MG63 (cell line): Measurements from ENCODE around the gene SCN9A. TPM values are rescaled to one million over a fixed set of nuclear protein-coding genes. Genes with fewer than 3 reads are reported as not detected.

Experiments used
- DNase-seq: peaks from one replicate; pipeline ENCODE4 v3.0.0-alpha.2; 2020
- H3K27me3 ChIP-seq: fragments of 250-450 bp; sonication (Bioruptor Pico); 2 replicates; pipeline ENCODE4 v1.5.1; 2020; ENCODE audit warnings: mild to moderate bottlenecking, moderate library complexity
- H3K36me3 ChIP-seq: fragments of 250-450 bp; sonication (Bioruptor Pico); 2 replicates; pipeline ENCODE4 v1.5.1; 2020; ENCODE audit warnings: mild to moderate bottlenecking, moderate library complexity
- H3K4me3 ChIP-seq: fragments of 250-450 bp; sonication (Bioruptor Pico); 2 replicates; pipeline ENCODE4 v1.5.1; 2020; ENCODE audit warnings: mild to moderate bottlenecking, moderate library complexity
- H3K9me3 ChIP-seq: fragments of 250-450 bp; sonication (Bioruptor Pico); 2 replicates; pipeline ENCODE4 v1.5.1; 2020; ENCODE audit warnings: mild to moderate bottlenecking, moderate library complexity
- total RNA-seq: library from RNA; depleted of rRNA; stranded (reverse); fragments of >200 nt; shearing (Covaris generic); gene quantifications from 2 replicates; pipeline ENCODE4 v1.2.3, GENCODE V29; 2014; ENCODE audit warnings: low replicate concordance

Gene SCN9A
- total RNA-seq, 1 experiment from 2014 or later: 2.2 TPM

DNA sequence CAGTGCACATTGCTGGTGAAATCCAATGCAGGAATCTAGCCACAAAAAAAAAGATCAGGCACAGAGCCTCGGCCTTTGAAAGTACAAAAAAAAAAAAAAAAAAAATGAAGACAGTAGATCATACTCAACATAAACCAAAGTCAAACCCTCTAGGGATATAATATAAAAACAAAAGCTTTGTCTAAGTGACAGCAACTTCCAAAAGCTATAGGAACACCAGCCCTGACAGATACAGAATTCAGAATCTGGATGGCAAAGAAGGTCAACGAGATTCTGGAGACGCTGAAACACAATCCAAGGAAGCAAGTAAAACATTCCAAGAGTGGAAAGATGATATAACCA lies 194.0 kb downstream of the SCN9A start:
- no peaks in the 10 kb centered on the region for H3K36me3 ChIP-seq
- no peaks in the 10 kb centered on the region for H3K27me3 ChIP-seq
- DNase-seq: no peak
- H3K9me3 ChIP-seq: no peaks in the 10 kb centered on the region
- H3K4me3 ChIP-seq: no peak overlapping the region

DNA sequence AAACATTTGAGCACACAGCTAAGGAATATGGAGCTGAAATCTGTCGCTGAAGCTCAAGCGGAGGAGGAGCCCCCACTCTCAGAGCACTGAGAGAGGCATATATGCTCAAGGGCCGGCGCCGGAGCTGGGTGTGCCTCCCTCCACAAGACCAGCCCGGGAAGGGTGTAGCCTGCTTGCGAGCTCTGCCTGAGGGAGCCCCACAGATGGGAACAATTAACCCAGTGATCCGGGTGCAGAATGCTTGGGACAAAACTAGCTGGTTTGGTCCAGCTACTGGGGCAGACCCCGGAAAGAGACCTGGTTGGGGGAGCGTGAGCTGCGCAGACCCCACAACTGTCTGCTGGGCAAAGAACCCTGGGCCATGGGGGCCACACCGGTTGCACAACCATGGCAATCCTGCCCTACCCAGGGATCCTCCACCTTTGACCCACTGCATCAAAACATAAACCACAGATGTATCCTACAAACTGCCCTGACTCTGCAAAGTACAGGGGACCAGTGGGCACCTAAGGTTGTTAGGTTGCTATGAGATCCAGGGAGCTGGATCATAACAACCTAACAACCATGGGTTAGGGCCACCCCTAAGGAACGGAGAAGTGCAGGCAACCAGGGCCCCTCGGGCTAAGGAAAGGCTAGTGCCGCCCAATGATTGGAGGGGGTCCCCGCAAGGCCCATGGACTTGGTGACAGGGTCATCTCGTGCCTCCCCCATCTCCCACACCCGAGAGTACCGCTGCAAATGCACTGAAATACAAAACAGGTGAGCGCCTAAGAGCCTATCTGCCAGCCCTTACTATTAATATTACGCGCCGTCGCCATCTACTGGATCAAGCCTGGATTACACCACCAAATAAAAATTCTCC lies 194.6 kb downstream of the SCN9A start:
- Histone ChIP-seq H3K4me3 (no peak overlapping the region), H3K36me3 (no peaks in the 10 kb centered on the region), H3K9me3 (no peaks in the 10 kb centered on the region), H3K27me3 (no peaks in the 10 kb centered on the region)
- no peak for DNase-seq

DNA sequence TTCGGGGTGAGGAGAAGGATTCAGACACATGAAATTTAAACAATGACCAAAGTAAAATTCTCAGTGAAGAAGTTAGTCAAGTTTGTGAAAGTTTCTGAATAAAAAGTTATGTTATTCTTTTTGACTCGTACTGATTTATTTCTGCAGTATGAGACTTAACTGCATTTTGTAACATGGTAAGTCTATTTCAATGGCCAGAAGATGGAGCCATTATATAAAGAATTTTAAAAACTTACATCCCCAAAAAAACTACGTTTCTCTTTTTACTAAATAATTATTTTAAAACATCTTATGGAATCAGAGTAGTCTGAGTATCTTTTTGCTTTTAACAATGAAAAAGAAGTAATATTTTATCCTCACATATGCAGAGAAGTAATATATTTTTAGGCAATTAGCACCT lies 196.5 kb downstream of the SCN9A start:
- Histone ChIP-seq H3K4me3 (no peak overlapping the region), H3K9me3 (no peaks in the 10 kb centered on the region), H3K36me3 (no peaks in the 10 kb centered on the region), H3K27me3 (no peaks in the 10 kb centered on the region)
- DNase-seq: no peak

DNA sequence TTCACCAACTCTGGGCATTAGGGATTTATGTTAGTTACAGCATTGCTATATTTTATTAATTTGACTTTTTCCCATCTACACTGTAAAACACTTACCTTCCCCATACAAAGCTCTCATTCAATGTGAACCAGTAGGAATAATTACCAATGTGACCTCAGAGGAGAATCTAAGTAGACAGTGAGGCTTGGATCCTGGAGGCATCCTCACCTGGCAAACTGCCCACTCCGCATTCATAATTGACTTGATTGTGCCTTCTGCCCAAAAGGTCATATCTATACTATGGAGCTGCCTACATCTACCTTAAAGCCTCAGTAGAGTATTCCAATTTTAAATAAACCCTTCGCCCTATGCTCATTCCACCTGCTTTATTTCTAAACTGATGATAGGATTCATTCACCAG lies 202.5 kb downstream of the SCN9A start:
- DNase-seq: no peak
- H3K4me3 ChIP-seq: no peak overlapping the region
- no peaks in the 10 kb centered on the region for H3K27me3 ChIP-seq
- no peaks in the 10 kb centered on the region for H3K36me3 ChIP-seq
- H3K9me3 ChIP-seq: no peaks in the 10 kb centered on the region

DNA sequence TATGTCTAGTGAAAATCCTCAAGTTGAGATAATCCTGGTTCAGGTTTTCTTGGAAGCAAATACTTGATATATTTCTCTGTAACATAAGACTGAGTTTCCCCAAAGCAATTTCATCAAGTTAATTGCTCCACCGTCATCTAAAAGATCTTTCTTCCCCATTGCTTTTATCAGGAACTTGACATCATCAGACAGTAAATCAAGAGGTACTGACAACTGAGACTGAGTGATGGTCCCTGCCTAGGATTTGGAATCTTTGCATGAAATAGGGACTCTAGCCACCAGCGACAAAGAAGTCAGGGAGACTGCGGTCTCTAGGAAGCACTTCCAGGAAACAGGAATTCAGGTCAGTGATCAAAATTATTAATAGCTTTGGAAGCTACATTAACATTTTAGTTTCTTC lies 204.5 kb downstream of the SCN9A start:
- Histone ChIP-seq H3K27me3 (no peaks in the 10 kb centered on the region), H3K4me3 (no peak overlapping the region), H3K36me3 (no peaks in the 10 kb centered on the region), H3K9me3 (no peaks in the 10 kb centered on the region)
- DNase-seq: no peak

DNA sequence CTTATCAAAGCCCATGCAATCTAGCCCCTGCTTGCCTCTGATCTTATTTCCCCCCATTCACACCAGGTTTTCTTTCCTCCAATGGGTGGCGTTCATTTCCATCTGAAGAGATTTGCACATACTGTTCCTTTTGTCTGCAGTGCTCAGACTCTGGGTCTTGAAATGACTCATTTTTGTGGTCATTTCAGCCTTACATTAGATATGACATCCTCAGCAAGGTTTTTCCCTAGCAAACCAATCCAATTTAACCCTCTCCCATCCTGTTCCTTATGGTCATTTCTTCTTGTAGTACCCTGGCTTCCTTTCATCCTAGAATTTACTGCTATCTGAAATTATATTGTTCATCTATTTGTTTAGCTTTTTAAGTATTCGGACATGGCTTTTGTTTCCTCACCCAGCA lies 205.4 kb downstream of the SCN9A start:
- Histone ChIP-seq H3K27me3 (no peaks in the 10 kb centered on the region), H3K4me3 (no peak overlapping the region), H3K9me3 (no peaks in the 10 kb centered on the region), H3K36me3 (no peaks in the 10 kb centered on the region)
- no peak for DNase-seq

DNA sequence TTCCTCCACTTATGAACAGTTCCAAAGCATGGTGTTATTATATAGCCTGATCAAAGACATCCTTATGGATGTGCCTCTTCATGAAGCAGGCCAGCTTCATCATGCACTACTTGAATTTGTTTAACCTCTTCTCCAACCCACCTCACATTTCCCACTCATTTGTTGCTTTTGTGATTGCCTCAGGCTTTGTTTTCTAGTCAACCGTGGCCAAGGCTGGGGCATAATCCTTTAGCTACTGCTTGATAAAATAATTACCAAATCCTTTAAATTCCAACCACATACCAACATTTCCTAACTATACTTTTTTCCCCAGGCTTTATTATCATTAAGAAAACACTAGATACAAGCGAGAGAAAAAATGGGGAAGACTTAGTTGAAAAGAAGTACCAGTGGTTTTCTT lies 208.3 kb downstream of the SCN9A start:
- Histone ChIP-seq H3K9me3 (no peaks in the 10 kb centered on the region), H3K27me3 (no peaks in the 10 kb centered on the region), H3K4me3 (no peak overlapping the region), H3K36me3 (no peaks in the 10 kb centered on the region)
- DNase-seq: no peak

DNA sequence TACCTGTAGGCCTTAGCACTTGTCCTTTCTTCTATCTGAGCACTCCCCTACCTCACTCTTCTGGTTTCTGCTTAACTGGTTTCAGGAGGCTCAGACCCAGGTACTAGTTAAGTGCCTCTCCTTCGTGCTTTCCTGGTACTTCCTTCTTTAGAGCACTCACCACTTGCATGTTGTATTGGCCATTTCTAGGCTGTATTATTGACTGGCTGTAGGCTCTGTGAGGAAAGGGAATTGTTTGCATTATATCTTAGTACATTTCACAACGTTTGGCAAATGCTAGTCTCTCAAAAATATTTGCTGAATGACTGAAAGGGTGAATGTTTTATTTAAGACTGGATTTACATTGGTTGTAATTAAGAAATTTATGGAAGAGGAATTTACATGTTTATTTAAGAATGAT lies 212.0 kb downstream of the SCN9A start:
- no peaks in the 10 kb centered on the region for H3K27me3 ChIP-seq
- no peak for DNase-seq

DNA sequence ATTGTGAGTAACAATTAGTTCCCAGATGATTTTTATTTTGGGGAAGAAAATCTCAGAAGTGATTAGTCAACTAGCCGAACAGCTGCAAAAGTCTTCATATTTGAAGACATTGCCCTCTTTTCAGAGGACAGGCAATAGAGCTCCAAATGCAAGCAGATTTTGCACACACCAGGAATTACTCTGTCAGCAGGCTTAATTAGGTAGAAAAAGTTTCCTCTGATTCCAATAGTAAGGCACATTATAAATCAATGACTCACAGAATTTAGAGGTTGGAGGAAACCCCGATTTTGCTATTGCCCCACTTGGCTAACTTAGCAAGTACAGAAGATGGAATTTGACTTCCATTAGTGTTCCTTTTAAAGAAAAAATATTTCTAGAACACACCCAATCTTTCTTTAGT lies 217.2 kb downstream of the SCN9A start:
- no peak overlapping the region for H3K4me3 ChIP-seq
- no peaks in the 10 kb centered on the region for H3K9me3 ChIP-seq
- no peaks in the 10 kb centered on the region for H3K27me3 ChIP-seq
- H3K36me3 ChIP-seq: no peaks in the 10 kb centered on the region
- no peak for DNase-seq

More for the DNA sequence above, 212.0 kb downstream of the SCN9A start:
- no peaks in the 10 kb centered on the region for H3K9me3 ChIP-seq
- no peak overlapping the region for H3K4me3 ChIP-seq
- no peaks in the 10 kb centered on the region for H3K36me3 ChIP-seq

DNA sequence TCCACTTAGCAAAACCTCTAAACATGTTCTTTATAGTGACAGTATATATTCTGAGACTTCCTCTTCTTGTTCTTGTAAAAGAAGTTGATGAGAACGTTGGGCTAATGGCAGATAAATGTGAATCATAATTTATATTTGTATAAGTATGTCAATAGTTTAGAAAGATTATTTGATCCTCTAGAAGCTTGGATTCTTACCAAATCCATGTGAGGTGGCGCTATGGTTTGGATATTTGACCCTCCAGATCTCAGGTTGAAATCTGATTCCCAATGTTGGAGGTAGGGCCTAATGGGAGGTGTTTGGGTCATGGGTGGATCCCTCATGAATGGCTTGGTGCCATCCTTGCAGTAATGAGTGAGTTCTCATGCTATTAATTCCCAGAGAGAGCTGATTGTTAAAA lies 218.2 kb downstream of the SCN9A start:
- Histone ChIP-seq H3K27me3 (no peaks in the 10 kb centered on the region), H3K36me3 (no peaks in the 10 kb centered on the region), H3K9me3 (no peaks in the 10 kb centered on the region), H3K4me3 (no peak overlapping the region)
- DNase-seq: no peak

DNA sequence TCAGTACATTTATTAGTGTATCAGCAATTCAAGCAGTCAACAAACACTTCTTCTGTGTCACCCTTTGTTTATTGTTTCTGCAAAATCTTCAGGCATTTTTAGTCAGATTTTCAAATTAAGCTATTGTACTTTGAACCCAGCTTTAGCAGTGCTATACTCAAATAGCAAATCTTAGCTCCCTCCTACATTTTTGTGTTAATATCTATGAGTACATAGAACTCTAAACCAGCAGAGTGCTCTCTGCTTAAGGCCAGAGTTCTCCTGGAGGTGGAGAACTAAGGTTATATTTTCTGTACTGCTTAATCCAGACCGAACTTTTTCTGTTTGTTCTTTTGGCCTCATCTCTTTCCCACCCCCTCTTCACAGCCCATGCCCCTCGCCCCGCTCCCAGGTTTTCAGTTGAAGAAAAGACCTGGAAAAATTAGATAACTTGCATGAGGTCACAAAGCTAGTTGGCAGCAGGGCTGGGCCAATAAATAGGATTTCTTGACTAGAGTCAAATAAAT lies 218.7 kb downstream of the SCN9A start:
- Histone ChIP-seq H3K9me3 (no peaks in the 10 kb centered on the region), H3K4me3 (no peak overlapping the region), H3K27me3 (no peaks in the 10 kb centered on the region), H3K36me3 (no peaks in the 10 kb centered on the region)
- no peak for DNase-seq

DNA sequence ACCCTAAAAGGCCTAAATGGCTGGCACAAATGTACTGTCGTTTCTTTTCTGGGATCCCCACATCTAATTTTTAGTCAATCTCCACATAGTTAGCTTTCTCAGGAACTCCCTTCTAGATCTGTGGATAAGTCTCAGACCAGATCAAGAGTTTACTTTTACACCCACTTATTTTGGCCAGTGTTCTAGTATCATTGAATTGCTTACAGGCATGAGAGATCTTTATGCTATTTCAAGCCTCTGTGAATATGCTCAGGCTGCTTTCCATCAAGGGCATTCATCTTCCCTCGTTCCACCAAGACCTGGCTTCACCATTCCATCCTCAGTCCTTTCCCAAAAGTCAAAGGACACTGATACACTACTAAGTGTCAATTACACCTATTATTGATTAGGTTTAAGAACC lies 220.2 kb downstream of the SCN9A start:
- Histone ChIP-seq H3K27me3 (no peaks in the 10 kb centered on the region), H3K36me3 (no peaks in the 10 kb centered on the region), H3K4me3 (no peak overlapping the region), H3K9me3 (no peaks in the 10 kb centered on the region)
- no peak for DNase-seq

DNA sequence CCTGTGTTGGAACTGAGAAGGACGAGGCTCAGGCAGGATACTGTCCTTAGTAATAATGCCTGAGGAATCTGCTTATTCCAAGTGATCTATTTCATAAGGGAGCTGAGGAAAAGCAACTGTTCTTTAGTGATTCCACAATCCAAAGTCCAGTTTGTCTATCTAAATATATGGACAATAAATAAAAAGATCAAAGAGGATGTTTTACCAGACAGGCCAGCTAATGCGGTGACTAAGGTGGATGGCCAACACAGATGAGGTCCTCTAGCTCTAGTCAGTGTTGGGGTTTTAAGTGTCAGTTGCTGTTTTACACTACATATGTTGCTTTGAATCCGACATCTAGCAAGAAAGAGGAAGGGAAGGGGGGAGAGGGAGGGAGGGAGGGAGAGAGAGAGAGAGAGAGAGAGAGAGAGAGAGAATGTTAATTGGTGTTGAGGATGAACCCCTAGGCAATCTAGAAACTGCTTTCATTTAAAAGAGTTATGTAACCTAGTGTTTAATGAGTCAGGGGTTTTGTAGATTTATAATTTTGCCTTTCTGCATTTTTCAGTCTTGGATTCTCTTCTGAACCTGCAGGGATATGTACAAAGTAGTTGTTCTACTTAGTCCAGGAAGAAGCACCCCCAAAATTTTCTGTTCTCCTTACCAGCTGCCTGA lies 220.9 kb downstream of the SCN9A start:
- Histone ChIP-seq H3K36me3 (no peaks in the 10 kb centered on the region), H3K4me3 (no peak overlapping the region), H3K9me3 (no peaks in the 10 kb centered on the region), H3K27me3 (no peaks in the 10 kb centered on the region)
- no peak for DNase-seq

DNA sequence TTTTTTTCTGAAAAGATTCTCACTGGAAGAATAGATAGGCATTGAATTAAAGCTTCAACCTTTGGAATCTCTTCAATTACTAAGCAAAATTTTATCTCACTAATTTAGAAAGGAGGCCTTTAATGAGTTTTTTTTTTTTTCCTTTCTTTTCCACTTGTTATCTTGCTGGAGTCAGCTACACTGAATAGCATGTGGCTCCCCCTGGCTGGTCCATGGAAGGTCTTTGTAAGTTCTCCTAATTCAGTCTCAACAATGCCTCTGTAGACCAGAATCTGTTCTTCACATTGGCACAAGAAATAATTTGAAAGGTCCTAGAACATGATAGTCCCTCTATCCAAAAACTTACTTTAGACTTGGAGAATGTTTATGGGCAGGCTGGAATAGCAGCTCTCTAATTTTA lies 223.7 kb downstream of the SCN9A start:
- Histone ChIP-seq H3K4me3 (no peak overlapping the region), H3K9me3 (no peaks in the 10 kb centered on the region), H3K27me3 (no peaks in the 10 kb centered on the region), H3K36me3 (no peaks in the 10 kb centered on the region)
- no peak for DNase-seq

DNA sequence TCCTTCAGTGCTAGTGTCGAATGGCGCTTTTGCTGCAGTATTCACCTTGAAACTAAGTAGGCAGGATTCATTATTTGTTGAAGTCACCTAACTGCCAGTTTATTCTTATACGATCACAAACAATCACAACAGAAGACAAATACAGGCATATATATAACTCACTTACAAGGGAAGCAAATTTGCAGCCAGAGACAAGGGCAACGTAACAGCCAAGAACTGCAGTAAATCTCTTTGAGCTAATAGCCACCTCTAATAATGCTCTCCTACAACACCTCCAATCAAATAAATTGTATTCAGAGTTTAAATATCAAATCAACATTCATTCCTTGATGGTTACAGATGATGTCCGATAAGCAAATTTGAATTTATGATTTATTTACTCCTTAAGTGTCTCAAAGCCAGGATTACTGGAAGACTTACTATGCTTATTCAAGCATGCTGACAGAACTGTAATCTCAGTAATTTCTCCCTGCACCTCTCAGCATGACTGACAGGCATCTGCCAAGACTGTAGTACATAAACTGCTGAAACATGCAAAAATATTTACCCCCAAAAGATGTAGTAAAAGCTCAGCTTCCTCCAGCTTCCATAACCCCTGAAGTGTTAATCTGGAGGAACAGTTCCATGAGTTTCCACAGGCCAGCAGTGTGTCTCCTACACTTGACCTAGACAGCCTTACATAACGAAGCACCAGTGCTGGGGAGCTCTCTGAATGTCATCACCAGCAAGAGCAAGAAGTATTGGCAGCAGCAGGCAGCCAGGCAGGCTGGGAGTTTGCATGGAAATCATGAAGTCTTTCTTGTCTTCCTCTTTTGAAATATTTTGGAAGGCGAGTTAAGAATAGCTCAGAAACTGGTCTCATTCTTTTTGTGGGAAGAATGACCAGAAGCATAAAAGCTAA lies 227.0 kb downstream of the SCN9A start:
- H3K9me3 ChIP-seq: no peaks in the 10 kb centered on the region
- no peak overlapping the region for H3K4me3 ChIP-seq
- DNase-seq: no peak
- no peaks in the 10 kb centered on the region for H3K36me3 ChIP-seq
- H3K27me3 ChIP-seq: no peaks in the 10 kb centered on the region

DNA sequence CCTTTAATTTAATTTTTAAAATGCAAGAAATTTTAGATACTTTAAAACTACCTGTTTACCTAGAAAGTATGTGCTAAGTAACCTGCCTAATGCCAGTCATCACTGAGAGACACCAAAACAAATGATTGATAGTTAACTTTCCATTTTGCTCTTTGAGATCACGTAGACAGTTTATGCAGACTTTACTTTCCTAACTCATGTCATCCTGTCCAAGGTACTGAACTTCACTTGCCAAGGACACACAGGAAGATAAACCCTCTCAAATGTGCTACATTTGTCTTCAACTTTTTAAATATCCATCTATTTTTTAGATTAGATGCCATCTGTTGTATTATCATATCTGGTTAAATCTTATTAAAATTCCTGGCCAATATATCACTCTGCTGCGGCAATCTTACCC lies 227.9 kb downstream of the SCN9A start:
- no peaks in the 10 kb centered on the region for H3K36me3 ChIP-seq
- no peaks in the 10 kb centered on the region for H3K9me3 ChIP-seq
- H3K4me3 ChIP-seq: no peak overlapping the region
- no peak for DNase-seq
- H3K27me3 ChIP-seq: no peaks in the 10 kb centered on the region
